ENCODE measurements around the gene CD300LF. TPM values are rescaled to one million over a fixed set of nuclear protein-coding genes. Genes with fewer than 3 reads are reported as not detected.

The CD300LF gene
- total and polyA plus RNA-seq, 9 of the 15 experiments (the other 6 are each of a cell fraction or from before 2014, with no cell fraction given): not detected

GRCh38 chr17:74744714-74745547 lies 32.2 kb upstream of the CD300LF start (continued):
- no peak for TF ChIP-seq SMARCA5 (IDR thresholded peaks at IDR 0.05)
- TF ChIP-seq CREB5 (CRISPR knock-in tag; IDR thresholded peaks at IDR 0.05): no peak
- peak; percentile 28; the same call in 1 of the 2 replicates for TF ChIP-seq ZBTB17 (CRISPR knock-in tag; IDR thresholded peaks at IDR 0.05)
- TF ChIP-seq POLR2A (conservative IDR thresholded peaks at IDR 0.05): no peak
- no peak for TF ChIP-seq ZNF778 (CRISPR knock-in tag; IDR thresholded peaks at IDR 0.05)
- TF ChIP-seq HOXB6 (CRISPR knock-in tag; IDR thresholded peaks at IDR 0.05; ENCODE audit: borderline replicate concordance): no peak
- no peak for TF ChIP-seq MTF1 (CRISPR knock-in tag; IDR thresholded peaks at IDR 0.05; ENCODE audit: borderline replicate concordance)
- TF ChIP-seq NONO (IDR thresholded peaks at IDR 0.05; ENCODE audit: low read depth in 2 of 2, low read length in 1 of 2): peak in 1 of 2 experiments; percentile 40; a peak in 1 of 4 replicates
- TF ChIP-seq NR3C1 (CRISPR knock-in tag; IDR thresholded peaks at IDR 0.05): no peak
- TF ChIP-seq MLLT1 (IDR thresholded peaks at IDR 0.05): no peak
- no peak for TF ChIP-seq ZEB2 (IDR thresholded peaks at IDR 0.05)
- peak; percentile 39; the same call in 1 of the 2 replicates for TF ChIP-seq JUND (IDR thresholded peaks at IDR 0.05; ENCODE audit: borderline replicate concordance, low read depth, low read length)
- no peak; the same call in 2 of the 3 replicates for TF ChIP-seq JUND (tag; IDR thresholded peaks at IDR 0.05; ENCODE audit: borderline replicate concordance, low read depth, low read length)
- TF ChIP-seq RBBP5 (IDR thresholded peaks at IDR 0.05; ENCODE audit: borderline replicate concordance, insufficient read depth, low read length, poor library complexity, severe bottlenecking): no peak
- no peak for TF ChIP-seq SREBF1 (IDR thresholded peaks at IDR 0.05; ENCODE audit: borderline replicate concordance, low read depth, low read length)
- TF ChIP-seq ZNF583 (CRISPR knock-in tag; IDR thresholded peaks at IDR 0.05): no peak
- TF ChIP-seq ARNT (IDR thresholded peaks at IDR 0.05): no peak
- TF ChIP-seq LARP7 (IDR thresholded peaks at IDR 0.05): no peak
- no peak for TF ChIP-seq ATF1 (CRISPR knock-in tag; IDR thresholded peaks at IDR 0.05)
- no peak for TF ChIP-seq ATF1 (tag; IDR thresholded peaks at IDR 0.05)
- TF ChIP-seq ZNF57 (CRISPR knock-in tag; IDR thresholded peaks at IDR 0.05): no peak
- TF ChIP-seq ELK3 (CRISPR knock-in tag; IDR thresholded peaks at IDR 0.05): no peak
- no peak for TF ChIP-seq ZFPM2 (CRISPR knock-in tag; IDR thresholded peaks at IDR 0.05)
- no peak for TF ChIP-seq LCOR (CRISPR knock-in tag; IDR thresholded peaks at IDR 0.05)
- no peak for TF ChIP-seq PTBP1 (IDR thresholded peaks at IDR 0.05; ENCODE audit: low read depth, low read length)
- TF ChIP-seq MYC (IDR thresholded peaks at IDR 0.05; ENCODE audit: low read depth, low read length): 0 out of 2 replicates have a peak, but pooled peaks have one; percentile 16
- no peak for TF ChIP-seq MYC (CRISPR knock-in tag; IDR thresholded peaks at IDR 0.05; ENCODE audit: borderline replicate concordance, low read depth)
- TF ChIP-seq KLF16 (IDR thresholded peaks at IDR 0.05): peak; percentile 58; the same call in 1 of the 2 replicates
- no peak for TF ChIP-seq BDP1 (IDR thresholded peaks at IDR 0.05; ENCODE audit: insufficient read depth, insufficient read length)

Data from K562 (cell line).